CD4-positive, alpha-beta T cell treated with Interleukin-21 for 1 hour (primary cell): ENCODE measurements around the gene THRAP3.

Experiments used
- DNase-seq: peaks from one replicate; pipeline ENCODE4 v3.0.0-alpha.2; 2020

The THRAP3 gene

DNA sequence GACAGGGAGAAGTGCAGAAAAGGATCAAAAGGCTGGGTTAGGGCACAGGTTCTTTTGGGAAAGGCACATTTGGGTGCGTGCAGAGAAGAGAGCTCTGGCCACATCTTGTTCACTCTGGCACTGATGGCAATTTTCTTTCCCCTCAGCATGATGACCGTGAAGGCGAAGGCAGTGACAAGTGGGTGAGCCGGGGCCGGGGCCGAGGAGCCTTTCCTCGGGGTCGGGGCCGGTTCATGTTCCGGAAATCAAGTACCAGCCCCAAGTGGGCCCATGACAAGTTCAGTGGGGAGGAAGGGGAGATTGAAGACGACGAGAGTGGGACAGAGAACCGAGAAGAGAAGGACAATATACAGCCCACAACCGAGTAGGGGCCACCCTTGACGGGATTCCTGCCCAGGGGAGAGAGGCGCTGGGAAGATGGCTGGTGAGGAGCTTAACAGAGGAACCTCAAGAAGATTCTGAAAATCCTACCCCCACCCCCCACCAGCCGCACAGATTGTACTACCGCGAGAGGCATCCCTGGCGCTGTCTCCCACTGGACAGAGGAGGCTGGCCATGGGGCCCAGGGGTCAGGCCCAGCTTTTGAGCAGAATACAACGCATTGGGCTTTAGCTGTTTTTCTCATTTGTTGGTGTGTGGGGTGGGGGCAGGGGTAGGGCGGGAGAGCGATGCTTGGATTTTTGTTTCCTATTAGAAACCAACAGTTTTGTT is 79.6 kb downstream of the THRAP3 start:
- no peak for DNase-seq

DNA sequence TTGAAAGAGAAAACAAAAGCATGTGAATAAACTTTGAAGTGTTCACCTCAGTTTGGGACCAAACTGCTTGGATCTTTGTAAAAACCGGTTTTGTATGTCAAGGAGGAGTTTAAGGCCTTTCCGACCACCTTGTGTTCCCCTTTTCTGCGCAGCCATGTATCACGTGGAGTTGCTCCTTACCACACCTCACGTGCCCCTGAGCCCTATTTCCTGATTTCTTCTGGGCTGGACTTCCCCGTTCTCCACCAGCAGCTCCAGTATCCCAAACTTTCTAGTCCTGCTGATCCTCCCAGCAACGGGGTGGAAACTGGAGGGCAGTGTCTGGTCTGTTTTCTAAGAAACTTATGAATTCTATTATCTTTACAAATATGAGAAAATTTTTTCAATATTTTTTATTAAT is 80.3 kb downstream of the THRAP3 start:
- no peak for DNase-seq

DNA sequence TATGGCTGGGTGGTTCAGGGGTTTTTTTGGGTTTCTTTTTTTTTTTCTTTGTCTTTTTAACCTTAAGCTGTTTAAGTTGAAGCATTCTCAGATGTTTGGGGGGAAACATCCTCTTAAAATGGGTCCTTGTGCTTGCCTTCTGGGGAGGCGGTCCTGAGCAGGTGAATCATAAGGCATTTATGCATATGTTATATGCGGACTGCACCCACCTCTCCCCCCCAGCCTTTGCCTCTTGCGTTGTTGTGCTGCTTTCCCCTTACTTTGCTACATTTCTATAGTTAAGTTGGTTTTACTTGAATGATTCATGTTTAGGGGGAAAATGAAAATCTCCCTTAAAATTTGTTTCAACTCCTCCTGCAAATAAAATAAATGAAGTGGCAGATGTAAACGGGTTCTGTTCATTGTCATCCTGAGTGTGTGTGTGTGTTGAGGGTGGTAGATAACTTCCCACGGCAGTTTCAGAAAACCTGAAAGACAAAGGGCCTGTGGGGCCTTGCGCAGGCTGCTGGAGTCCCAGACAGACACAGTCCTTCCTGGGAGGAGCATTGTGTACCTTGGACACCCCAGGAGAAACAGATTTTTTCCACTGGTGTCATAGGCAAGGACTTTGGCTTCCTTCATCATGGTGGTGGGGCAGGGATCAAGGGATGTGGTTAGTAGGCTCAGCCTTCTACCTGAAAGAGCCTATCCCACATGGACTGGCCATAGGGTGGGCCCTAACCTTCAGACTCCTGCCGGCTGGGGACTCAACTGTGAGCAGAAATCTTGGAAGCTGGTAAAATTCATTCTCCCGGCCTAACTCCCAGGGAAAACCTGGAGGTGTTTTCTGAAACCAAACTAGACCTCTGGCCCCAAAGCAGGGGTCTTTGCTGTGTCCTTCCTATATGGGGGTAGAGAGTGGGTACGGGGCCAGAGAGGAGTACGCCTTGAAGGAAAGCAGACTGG is 81.0 kb downstream of the THRAP3 start:
- no peak for DNase-seq

DNA sequence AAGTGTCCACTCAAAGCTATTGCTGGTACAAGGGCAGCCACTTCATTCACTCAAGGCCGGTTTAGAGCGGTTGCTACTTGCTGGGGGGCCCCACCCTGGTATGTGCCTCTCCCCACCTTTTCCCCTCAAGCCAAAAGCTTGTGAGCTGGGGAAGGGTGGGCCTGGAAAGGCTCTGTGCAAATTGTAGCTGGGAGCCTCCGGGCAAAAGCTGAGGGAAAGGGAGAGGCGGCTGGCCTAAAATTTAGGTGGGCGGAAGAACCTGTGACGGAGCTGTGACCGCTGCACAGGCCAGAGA is 81.6 kb downstream of the THRAP3 start:
- DNase-seq, result no peak

DNA sequence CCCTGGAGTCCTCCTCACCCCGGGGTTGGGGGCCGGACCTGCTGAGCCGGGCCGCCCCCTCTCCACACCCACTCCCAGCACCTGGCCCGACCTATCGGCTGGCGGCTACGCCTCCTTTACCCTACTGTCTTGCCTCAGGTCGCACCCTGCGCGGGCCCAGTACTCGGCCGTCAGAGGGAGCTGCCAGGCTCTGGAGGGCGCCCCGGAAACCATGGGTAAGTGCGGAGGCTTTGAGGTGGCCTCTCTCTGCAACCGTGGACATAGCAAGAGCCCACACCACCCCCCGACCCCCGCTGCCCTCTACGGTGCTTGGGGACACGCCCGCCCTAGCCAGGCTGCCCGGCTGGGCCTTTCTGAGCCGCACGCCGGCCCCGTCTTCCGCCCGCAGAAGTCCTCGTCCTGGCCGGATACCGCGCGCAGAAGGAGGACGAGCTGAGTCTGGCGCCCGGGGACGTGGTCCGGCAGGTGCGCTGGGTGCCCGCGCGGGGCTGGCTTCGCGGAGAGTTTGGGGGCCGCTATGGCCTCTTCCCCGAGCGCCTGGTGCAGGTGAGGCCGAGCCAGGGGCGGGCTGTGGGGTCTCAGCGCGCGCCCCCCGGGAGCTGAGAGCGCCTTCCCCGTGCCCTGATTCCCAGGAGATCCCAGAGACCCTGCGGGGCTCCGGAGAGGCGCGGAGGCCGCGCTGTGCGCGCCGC is 82.1 kb downstream of the THRAP3 start, which contains the start of gene SH3D21:
SH3D21 (plus strand) TSS at position 159 of the 692 bp plus-strand sequence; CDS start at position 212, 53 bp downstream.
- peak; percentile 60 for DNase-seq

DNA sequence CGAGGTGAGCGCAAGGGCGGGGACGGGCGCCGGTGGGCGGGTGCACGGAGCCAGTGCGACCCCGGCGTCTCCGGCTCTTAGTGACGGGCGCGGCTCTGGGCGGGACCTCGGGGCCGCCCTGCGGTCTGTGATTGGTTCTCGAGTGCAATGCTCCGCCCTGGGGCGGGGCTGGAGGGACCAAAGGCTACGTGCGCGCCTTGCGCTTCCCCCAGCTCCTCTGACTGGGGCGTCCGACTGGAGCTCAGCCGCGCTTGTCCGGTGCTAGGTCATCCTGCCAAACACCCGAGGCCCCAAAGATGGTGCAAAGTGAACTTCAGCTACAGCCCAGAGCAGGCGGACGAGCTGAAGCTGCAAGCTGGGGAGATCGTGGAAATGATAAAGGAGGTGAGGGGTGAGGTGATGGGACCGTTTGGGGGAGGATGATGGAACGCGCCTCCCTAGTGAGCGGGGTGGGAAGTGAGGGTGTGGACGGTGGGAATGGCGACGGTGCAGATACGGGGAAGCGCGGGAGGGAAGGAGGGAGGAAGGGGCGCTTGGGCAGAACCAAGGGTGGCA is 82.7 kb downstream of the THRAP3 start:
- peak; percentile 95 for DNase-seq

DNA sequence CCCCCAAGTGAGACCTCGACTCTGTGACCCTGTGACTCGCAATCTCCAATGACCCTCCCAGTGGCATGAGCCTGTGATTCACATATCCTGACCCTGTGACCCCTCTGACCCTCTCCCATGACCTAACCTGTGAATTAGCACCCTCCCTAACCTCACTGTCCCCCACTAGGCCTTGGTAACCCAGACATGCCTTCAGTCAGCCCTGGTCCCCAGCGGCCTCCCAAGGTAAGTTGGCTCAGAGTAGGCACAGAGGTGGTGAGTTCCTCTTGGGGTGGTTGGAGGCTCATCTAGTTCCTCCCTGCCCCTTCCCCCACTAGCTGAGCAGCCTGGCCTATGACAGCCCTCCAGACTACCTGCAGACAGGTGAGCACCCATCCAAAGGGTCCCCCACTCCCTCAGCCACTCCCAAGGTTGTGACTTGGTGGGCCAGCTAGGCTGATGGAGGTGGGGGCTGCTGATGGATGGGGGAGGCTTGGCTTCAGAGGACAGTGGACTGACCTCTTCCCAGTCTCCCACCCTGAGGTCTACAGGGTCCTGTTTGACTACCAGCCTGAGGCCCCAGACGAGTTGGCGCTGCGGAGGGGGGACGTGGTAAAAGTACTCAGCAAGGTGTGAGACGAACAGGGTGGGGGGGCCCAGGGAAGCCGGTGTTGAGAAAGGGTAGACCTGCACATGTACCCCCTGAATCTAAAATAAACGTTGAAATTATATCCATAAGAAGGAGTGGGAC is 83.5 kb downstream of the THRAP3 start:
- no peak for DNase-seq

DNA sequence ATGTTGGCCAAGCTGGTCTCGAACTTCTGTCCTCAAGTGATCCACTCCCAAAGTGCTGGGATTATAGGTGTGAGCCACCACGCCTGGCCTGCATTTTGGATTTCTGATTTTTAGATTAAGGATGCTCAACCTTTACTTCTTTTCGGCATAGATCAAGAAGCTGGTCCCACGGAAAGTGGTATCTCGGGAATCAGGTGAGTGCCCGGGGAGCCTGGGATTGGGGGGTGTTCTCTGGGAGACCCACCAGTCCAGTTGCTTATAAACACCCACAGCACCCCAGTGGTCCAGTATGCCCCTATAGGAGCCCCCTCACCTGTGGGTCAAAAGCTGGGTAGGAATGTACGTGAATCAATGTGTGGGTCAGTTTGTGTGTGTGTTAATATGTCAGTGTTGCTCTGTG is 85.2 kb downstream of the THRAP3 start:
- no peak for DNase-seq

DNA sequence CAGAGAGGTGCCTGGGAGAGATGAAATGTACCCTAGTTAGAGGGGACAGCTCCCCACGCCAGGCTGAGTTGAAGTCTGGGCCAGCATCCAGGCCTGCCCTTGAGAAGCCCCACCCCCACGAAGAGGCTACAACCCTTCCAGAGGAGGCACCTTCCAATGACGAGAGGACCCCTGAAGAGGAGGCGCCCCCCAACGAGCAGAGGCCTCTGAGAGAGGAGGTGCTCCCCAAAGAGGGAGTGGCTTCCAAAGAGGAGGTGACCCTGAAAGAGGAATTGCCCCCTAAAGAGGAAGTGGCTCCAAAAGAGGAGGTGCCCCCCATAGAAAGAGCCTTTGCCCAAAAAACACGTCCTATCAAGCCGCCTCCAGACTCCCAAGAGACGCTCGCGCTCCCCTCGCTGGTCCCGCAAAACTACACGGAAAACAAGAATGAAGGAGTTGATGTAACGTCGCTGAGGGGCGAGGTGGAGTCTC is 96.1 kb downstream of the THRAP3 start:
- no peak for DNase-seq

DNA sequence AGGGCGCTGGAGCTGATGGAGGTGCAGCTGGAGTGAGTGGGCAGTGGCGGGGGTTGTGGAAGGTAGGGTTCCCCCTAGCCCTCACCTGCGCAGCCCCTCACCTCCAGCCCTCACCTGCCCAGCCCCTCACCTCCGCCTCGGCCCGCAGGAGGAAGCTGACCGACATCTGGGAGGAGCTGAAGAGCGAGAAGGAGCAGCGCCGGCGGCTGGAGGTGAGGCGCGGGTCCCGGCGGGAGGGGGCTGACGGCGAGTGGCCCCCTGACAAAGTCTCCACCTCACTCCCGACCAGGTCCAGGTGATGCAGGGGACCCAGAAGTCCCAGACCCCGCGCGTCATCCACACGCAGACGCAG is 96.5 kb downstream of the THRAP3 start:
- DNase-seq, result no peak

DNA sequence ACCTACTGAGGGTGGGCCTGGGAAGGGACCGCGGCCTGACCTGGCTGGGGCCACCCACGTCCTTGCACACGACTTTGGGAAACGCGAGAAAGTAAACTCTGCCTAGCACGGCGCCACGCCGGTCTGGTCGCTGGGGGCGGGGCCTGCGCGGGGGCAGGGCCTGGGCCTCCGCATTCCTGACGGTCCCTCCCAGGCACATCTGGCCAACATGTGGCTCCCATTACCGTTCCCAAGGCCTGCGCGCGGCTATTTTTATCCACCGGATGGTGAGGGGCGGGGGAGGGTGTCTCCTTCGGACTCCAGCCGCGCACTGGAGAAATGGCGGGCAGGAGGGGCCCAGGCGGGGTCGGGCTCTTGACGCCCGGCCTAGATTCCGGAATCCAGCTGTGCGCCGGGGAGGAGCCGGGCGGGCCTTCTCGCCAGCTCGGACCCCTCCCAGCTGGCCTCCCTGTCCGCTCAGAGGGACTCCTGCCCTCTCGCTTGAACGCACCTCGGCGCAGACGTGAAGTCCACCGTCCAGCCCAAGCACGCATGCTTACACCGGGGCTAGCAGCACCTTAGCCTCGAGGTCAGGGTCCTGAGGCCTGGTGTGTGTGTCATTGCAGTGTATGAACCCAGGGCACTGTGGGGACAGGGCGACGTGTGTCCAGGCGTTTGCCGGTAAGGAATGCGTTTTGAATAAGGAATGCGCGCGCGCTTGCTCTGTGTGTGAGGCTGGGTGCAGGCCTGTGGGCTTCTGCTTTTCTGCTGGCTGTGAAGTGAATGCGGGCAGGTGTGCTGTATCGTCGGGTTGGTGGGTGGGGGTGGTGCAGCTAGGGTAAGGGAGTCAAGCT is 97.1 kb downstream of the THRAP3 start:
- DNase-seq, result peak; percentile 39

DNA sequence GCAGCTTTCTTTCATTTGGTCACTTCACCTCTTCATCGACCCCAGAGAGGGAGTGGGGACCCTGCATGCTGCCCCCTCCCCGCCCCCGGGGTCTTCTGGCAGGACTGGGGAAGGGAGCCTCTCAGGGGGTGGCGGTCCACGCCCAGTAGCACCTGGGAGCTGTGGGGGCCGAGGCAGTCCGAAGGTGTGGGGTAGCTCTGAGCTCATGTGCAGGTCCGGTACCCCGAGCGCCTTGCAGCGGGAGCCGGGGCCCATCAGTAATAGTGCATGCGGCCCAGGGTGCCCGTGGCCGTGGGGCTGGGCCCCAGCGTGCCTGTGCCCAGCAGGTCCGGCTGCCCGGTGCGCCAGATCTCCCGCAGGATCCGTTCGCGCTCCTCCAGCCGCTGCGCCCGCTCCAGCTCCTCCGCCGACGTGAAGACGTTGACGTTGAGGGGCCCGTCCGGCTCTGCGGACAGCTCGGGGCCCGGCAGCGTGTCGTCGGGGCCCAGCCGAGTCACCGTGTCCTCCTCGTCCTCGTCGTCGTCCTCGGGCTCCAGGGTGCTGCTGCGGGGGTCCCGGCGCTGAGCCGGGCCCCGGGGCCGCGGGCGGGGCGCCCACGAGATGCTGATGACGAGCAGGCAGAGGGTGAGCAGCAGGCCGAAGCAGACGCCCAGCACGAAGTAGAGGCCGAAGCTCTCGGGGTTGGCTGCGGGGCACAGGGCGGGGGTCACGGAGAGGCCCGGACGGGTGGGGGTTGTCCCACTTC is 98.0 kb downstream of the THRAP3 start:
- DNase-seq, result no peak

DNA sequence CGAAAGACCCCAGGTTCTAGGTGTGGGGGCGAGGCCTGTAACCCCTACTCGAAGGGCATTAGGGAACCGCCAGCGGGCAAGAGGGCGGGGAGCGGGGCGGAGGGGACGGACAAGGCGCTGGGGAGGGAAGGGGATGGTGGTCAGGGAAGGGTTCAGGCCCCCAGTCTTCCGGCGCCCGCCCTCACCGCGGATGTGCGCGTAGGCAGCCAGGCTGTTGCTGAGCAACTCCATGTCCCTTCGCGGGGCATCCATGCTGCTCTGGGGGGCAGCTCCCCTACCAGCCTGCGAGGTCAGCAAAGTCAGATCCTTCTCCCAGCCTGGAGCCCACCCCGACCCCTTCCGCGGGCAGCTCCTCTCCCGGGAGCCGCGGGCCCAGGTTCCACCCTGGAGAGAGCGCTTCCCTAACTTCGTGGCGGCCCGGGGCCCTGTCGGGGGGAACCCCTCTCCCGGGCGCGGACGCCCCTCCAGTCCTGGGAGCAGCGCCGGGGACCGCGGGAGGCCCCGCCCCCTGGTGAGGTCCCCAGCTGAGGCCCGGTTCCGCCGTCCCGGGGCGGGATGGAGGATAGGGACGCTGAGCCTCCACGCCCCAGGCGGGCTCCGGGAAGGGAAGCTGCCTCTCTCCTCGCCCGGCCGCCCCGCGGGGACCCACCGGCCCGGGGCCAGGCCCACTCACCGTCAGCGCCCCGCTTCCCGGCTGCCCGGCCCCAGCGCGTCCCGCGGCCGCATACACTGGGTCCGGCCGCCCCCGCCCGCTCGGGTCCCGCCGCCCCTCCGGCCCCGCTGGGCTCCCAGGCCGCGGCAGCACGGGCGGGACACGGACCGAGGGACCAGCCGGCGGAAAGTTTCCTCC is 98.8 kb downstream of the THRAP3 start:
- peak; percentile 45 for DNase-seq

DNA sequence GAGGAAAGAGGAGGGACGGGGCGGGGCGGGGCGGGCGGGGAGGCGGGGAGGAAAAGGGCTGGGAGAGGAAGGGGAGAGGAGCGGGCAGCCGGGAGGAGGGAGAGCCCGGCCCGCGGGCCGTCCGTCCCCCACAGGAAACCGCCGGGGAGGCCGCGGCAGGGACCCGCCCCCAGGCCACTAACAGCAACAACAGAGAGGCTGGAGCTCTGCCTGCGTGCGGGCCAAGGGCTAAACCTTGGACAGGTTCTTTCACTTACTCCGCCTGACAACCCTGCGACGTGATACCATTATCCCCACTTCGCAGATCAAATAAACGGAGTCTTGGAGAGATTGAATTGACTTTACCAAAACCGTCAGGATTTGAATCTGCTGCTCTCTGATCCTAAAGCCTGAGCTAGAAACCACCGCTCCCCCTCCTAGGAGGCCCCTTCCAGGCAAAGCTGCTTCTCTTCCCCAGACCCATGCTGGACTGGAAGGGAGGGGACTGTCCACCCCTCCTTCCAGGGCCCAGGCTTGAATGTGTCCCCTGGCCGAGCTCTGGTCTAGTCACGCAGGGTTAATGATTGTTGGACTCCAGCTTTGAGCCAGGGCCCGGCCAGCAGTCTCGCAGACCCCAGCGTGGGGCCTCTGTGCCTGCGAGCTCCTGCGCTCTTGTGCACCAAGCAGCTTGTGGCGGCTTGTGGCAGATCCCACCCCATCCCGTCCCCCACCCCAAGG is 99.6 kb downstream of the THRAP3 start, which contains the start of gene EVA1B:
EVA1B (minus strand) TSS at position 10 of the 717 bp plus-strand sequence. CDS start 608 bp downstream, outside the sequence.
- DNase-seq, result peak; percentile 56

DNA sequence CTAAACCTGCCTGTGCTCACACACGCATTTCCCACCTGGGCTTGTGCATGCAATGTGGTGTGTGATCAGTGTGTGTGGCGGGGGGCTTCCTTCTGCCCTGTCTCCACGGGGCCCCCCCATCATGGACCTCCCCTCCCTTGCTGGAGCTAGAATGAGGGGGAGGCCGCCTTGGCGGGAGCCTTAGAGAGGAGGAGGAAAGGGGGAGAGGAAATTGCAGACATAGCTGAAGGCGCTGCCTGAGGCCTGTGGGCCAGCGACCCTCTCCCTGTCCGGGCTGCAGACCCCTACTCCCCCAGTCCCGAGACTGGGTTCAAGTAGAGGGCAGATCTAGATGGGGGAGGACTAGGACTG is 100.1 kb downstream of the THRAP3 start:
- DNase-seq, result no peak

DNA sequence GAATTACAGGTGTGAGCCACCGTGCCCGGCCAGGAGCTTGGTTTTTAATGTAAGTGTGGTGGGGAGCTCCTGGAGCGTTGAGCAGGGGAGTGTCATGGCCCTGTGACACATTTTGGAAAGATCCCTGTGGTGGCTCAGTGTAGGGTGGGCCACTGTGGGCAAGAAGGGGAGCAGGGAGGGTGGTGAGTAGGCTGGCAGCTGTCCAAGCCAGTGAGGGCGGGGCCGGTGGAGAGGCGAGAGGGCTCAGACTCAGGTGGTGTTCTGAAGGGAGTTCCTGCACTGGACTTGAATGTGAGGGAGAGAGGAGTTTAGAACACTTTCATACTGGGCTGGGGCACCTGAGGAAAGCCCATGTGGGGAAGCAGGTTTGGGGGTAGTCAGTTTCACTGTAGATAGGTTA is 102.3 kb downstream of the THRAP3 start:
- DNase-seq, result no peak

DNA sequence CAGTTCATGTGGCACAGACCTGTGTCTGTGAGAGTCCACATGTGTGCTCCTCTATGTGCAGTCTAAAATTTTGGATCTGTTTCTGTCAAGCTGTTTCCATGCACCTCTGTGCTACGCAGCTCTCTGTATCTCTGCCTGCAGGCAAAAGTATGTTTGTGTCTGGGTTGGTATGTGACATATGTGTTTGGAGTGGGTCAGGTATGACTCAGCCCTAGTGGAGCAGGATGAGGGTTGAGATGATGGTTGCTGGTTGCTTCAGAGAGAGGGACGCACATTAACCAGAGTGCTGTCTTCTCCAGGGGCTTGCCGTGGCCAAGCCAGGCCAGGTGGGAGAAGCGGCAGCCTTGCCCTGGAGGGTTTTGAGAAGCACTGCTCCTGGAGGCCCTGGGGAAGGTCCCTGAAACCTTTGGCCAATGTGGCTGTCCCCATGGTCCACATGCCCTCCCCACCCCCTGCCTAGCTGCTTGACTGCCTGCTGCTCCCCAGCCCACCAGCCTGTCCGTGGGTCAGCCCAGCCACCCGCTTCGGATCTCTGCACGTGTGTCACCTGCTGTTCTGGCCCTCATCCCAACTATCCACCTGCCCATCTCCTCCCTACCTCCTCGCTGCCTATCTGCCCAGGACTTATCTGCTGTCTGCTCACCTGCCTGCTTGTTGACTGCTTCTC is 103.3 kb downstream of the THRAP3 start:
- no peak for DNase-seq

DNA sequence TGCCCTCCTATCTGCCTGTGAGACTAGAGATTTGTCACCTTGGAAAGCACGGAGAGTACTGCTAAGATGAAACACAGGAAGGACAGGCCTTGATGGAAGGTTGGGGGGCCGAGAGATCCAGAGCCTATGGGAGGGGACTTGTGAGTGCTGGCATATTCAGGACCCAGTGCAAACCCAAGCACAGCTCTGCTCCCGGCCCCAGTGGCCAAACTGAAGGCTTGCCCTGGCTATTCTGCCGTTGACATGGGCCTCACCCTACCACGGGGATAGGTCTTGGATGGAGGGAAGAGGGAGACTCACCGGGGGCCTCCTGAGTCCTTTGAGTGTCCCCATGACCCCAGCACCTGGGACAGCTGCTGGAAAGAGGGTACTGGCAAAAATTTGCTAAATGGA is 103.8 kb downstream of the THRAP3 start:
- DNase-seq, result no peak

DNA sequence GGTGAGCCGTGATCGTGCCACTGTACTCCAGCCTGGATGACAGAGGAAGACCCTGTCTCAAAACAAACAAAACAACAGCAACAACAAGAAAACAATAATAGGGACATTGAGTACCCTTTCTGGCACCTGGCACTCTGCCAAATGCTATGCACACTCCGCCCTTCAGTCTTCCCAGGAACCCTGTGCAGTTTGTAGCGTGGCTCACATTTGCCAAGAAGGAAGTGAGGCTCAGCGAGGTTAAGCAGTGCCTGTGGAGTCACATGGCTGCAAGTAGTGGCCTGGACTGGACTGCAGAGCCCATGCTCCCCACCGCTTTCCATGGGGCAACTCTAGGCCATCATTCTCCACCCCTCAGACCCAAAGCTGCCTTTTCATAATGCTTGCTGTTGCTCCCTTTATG is 104.5 kb downstream of the THRAP3 start:
- no peak for DNase-seq
